H1 (cell line): ENCODE data around the gene MCF2L2.

Experiments used
- BCL11A ChIP-seq, 2 experiments: IDR thresholded peaks; one replicate each; pipeline ENCODE4 v1.6.1; 2011; ENCODE audit warnings: low read depth in 2 of 2, low read length in 2 of 2, mild to moderate bottlenecking in 2 of 2
- CREB1 ChIP-seq: IDR thresholded peaks from 2 replicates; pipeline ENCODE4 v1.6.1; 2012; ENCODE audit warnings: inconsistent platforms
- CTCF ChIP-seq, 3 experiments: IDR thresholded peaks; 1 replicate in 2 of 3; 2 replicates in 1 of 3; pipeline versions ENCODE4 v1.5.1 to v1.6.1; 2011; ENCODE audit warnings: low read length in 3 of 3, mild to moderate bottlenecking in 3 of 3, inconsistent platforms in 2 of 3, low read depth in 1 of 3, moderate library complexity in 1 of 3; ENCODE audit not compliant: insufficient read depth in 1 of 3; ENCODE audit errors: control extremely low read depth in 1 of 3
- EZH2 ChIP-seq: fragments of 200-600 bp; sonication (generic); IDR thresholded peaks from 2 replicates; pipeline ENCODE4 v1.7.1; 2012; ENCODE audit warnings: low read depth, mild to moderate bottlenecking, moderate library complexity, low read length, inconsistent platforms; ENCODE audit not compliant: severe bottlenecking
- JUN ChIP-seq: IDR thresholded peaks from 2 replicates; pipeline ENCODE4 v1.6.1; 2011; ENCODE audit warnings: low read depth, mild to moderate bottlenecking, improper control_type of control experiment, low read length
- RFX5 ChIP-seq: IDR thresholded peaks from 2 replicates; pipeline ENCODE4 v1.6.1; 2011; ENCODE audit warnings: low read depth, low read length, improper control_type of control experiment, borderline replicate concordance

- TF ChIP-seq CTCF (IDR thresholded peaks at IDR 0.05; ENCODE audit: control extremely low read depth in 1 of 3, insufficient read depth in 1 of 3, low read depth in 1 of 3, low read length in 3 of 3): no peak
- TF ChIP-seq CREB1: no peak
- no peak for TF ChIP-seq BCL11A (IDR thresholded peaks at IDR 0.05; ENCODE audit: low read depth in 2 of 2, low read length in 2 of 2)
- no peak for TF ChIP-seq JUN
- no peak for TF ChIP-seq EZH2
- TF ChIP-seq RFX5: no peak
Observed at GRCh38 chr3:183220828-183221227, 207.6 kb downstream of the MCF2L2 start.
